Upper lobe of left lung (tissue), 6 donors: ENCODE measurements around the gene CELSR1. TPM values are rescaled to one million over a fixed set of nuclear protein-coding genes. Genes with fewer than 3 reads are reported as not detected.

Experiments
- ATAC-seq, 2 donors: fragments of 200-7000 bp; cut with Tn5 transposase; one replicate each; pipeline ENCODE4 v1.9.1; 2022; ENCODE audit warnings: mild to moderate bottlenecking in 2 of 2, moderate library complexity in 2 of 2; ENCODE audit not compliant: low FRiP score in 2 of 2
- DNase-seq, 2 donors: peaks; one replicate each; pipeline ENCODE4 v3.0.0-alpha.2; 2019 to 2020
- H3K27ac ChIP-seq, 4 donors: fragments of 200-600 bp; sonication (generic); one replicate each; pipeline ENCODE4 v1.5.1; 2016 to 2019
- H3K27me3 ChIP-seq, 4 donors: fragments of 200-600 bp; sonication (generic); one replicate each; pipeline ENCODE4 v1.5.1; 2017 to 2019
- H3K36me3 ChIP-seq, 4 donors: fragments of 200-600 bp; sonication (generic); one replicate each; pipeline ENCODE4 v1.5.1; 2016 to 2019
- H3K4me1 ChIP-seq, 4 donors: fragments of 200-600 bp; sonication (generic); one replicate each; pipeline ENCODE4 v1.5.1; 2018 to 2019
- H3K4me3 ChIP-seq, 4 donors: fragments of 200-600 bp; sonication (generic); one replicate each; pipeline ENCODE4 v1.5.1; 2017 to 2019; ENCODE audit warnings: mild to moderate bottlenecking in 2 of 4, moderate library complexity in 1 of 4
- H3K9me3 ChIP-seq, 4 donors: fragments of 200-600 bp; sonication (generic); one replicate each; pipeline ENCODE4 v1.5.1; 2018 to 2019
- EP300 ChIP-seq, 4 donors: sonication (generic); formaldehyde crosslinking; IDR thresholded peaks; one replicate each; pipeline ENCODE4 v1.5.1; 2017; ENCODE audit warnings: antibody characterized with exemption in 4 of 4, control low read depth in 2 of 4
- POLR2A ChIP-seq, 4 donors: fragments of 450-650 bp; IDR thresholded peaks; one replicate each; pipeline ENCODE4 v1.5.1; 2016 to 2017; ENCODE audit warnings: antibody characterized with exemption in 4 of 4, mild to moderate bottlenecking in 2 of 4
- POLR2AphosphoS5 ChIP-seq, 2 donors: sonication (generic); formaldehyde crosslinking; IDR thresholded peaks; one replicate each; pipeline ENCODE4 v1.5.1; 2017; ENCODE audit warnings: antibody characterized with exemption in 2 of 2
- WGBS, 2 donors: methylation state at CpG; one replicate each; pipeline ENCODE4 v1.1.5; 2017 to 2018; 5-methylcytosine and 5-hydroxymethylcytosine counted together
- total RNA-seq, 6 donors: library from RNA; depleted of rRNA in 4 of 6; stranded (reverse); fragments of >200 nt in 4 of 6; gene quantifications; one replicate each; pipeline versions ENCODE4 v1.1.0 to v1.2.1, GENCODE V29; 2016 to 2021
- TF ChIP-seq, protein P1 (sequence below), 6 experiments: fragments of 450-650 bp in 4 of 6; fragments of 200-600 bp in 2 of 6; sonication (generic) in 2 of 6; IDR thresholded peaks; one replicate each; pipeline ENCODE4 v1.5.1; 2016 to 2019; ENCODE audit warnings: antibody characterized with exemption in 6 of 6
- donor health status: DM: no; HTN: no; CAD: no; lungs with moderate emphysema.
- donor health status: DM: no; HTN: yes; CAD: no; lungs with severe emphysema.

CELSR1 gene
- total RNA-seq, 6 donors from 2014 or later: 45.1 to 145 (median 80.1) TPM

DNA sequence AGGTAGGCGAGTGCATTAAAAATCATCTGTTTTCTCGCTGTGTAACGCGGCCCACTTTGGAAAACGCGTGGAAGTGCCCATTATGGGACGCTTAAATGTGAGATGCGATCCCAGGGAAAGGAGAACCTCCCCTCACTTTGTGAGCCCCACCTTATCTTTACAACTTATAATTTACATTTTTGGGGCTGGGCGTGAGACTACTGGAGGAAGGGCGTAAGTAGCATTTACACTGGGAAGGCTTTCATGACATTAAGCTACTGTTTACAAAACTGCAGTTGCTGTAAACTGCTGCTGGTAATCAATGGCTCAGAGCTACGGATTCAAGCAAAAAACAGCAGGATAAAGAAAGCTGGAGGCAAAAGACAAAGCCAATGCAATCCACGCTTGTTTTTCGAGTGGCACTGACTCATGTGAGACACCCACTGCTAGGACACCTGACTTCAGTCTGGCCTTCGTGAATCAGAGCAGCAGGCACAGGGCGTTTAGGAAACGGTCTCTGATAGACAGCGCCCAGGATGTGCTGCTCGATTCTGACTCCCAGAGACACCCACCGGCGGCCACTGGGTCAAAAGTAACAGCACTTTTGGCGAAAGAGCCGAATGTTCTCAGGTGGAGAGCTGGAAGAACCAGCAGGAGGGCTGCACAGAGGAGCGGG is 123.6 kb downstream of the CELSR1 start:
- H3K9me3 ChIP-seq: no peaks in the 10 kb centered on the region
- H3K27ac ChIP-seq: no peak overlapping the region
- 79 to 81% methylated on average over 23 of the region's 23 CpGs for WGBS, 2 donors
- DNase-seq (no peak), ATAC-seq (no peak)
- no peaks in the 10 kb centered on the region for H3K4me1 ChIP-seq
- H3K36me3 ChIP-seq: peaks cover 0 to 4% (median 0%) of the 10 kb centered on the region in 4 donors
- TF ChIP-seq EP300 (IDR thresholded peaks at IDR 0.05) (no peak), POLR2A (IDR thresholded peaks at IDR 0.05) (no peak), POLR2AphosphoS5 (IDR thresholded peaks at IDR 0.05) (no peak)
- TF ChIP-seq, protein P1, sequence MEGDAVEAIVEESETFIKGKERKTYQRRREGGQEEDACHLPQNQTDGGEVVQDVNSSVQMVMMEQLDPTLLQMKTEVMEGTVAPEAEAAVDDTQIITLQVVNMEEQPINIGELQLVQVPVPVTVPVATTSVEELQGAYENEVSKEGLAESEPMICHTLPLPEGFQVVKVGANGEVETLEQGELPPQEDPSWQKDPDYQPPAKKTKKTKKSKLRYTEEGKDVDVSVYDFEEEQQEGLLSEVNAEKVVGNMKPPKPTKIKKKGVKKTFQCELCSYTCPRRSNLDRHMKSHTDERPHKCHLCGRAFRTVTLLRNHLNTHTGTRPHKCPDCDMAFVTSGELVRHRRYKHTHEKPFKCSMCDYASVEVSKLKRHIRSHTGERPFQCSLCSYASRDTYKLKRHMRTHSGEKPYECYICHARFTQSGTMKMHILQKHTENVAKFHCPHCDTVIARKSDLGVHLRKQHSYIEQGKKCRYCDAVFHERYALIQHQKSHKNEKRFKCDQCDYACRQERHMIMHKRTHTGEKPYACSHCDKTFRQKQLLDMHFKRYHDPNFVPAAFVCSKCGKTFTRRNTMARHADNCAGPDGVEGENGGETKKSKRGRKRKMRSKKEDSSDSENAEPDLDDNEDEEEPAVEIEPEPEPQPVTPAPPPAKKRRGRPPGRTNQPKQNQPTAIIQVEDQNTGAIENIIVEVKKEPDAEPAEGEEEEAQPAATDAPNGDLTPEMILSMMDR (IDR thresholded peaks at IDR 0.05): no peak
- no peaks in the 10 kb centered on the region for H3K27me3 ChIP-seq
- no peak overlapping the region for H3K4me3 ChIP-seq

DNA sequence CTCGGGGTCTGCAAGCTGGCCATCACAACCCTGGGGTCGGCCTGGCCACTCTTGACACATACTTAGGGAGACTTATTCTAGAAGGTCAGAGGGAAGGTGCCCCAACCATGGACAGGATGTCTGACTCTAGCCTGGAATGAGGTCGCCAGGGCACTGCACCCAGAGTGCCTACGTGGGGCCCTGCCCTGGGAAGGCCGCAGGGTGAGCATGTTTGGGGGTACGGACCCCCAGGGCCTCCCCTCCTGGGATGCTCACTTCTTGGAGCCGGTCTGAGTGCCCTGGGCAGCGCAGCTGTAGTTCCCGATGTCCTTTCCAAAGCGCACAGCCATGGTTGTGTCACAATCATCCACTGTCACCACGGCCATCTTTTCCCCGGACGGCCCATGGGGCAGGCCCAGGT is 126.1 kb downstream of the CELSR1 start:
- no peak overlapping the region for H3K4me3 ChIP-seq
- H3K27me3 ChIP-seq: no peaks in the 10 kb centered on the region
- WGBS, 2 donors: 92 to 94% methylated on average over 9 to 13 of the region's 13 CpGs
- no peak overlapping the region for H3K27ac ChIP-seq
- ATAC-seq (no peak), DNase-seq (peak in 1 of 2 donors; percentile 54)
- no peak for TF ChIP-seq POLR2AphosphoS5 (IDR thresholded peaks at IDR 0.05)
- TF ChIP-seq POLR2A (IDR thresholded peaks at IDR 0.05): no peak
- TF ChIP-seq EP300 (IDR thresholded peaks at IDR 0.05): no peak
- TF ChIP-seq, protein P1 (IDR thresholded peaks at IDR 0.05): no peak
- H3K36me3 ChIP-seq: peaks cover 0 to 4% (median 0%) of the 10 kb centered on the region in 4 donors
- H3K9me3 ChIP-seq: no peaks in the 10 kb centered on the region
- no peaks in the 10 kb centered on the region for H3K4me1 ChIP-seq

DNA sequence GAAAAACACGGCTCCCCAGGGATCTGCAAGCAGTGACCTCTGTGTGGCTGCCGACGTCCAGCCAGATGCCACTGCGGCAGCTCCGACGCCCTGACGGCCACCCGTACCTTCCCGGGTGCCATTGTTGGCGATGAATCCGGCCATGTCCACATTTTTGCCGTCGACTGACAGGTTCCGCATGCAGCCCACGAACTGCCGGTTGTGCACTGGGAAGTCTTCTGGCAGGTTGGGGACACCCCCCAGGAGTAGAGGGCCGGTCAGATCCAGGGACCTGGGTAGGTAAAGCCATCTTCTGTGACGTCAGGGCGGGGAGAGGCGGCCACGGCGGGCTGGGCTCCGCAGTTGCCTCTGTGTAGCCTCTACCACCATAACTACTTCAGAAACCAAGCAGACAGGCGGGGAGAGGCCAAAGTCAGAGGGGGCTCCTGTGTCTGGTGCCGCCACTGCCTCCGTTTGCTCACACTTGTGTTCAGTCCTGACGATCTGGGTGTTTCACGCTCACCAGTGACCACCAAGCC is 127.1 kb downstream of the CELSR1 start:
- no peak overlapping the region for H3K27ac ChIP-seq
- H3K9me3 ChIP-seq: no peaks in the 10 kb centered on the region
- no peak overlapping the region for H3K4me3 ChIP-seq
- peak in 1 of 2 donors; percentile 64 for DNase-seq
- H3K4me1 ChIP-seq: no peaks in the 10 kb centered on the region
- TF ChIP-seq POLR2A (IDR thresholded peaks at IDR 0.05) (no peak), POLR2AphosphoS5 (IDR thresholded peaks at IDR 0.05) (no peak)
- TF ChIP-seq, protein P1 (IDR thresholded peaks at IDR 0.05): no peak
- H3K36me3 ChIP-seq: peaks cover 0 to 4% (median 0%) of the 10 kb centered on the region in 4 donors
- 93 to 95% methylated on average over 6 to 28 of the region's 28 CpGs for WGBS, 2 donors
- ATAC-seq: no peak
- no peaks in the 10 kb centered on the region for H3K27me3 ChIP-seq

DNA sequence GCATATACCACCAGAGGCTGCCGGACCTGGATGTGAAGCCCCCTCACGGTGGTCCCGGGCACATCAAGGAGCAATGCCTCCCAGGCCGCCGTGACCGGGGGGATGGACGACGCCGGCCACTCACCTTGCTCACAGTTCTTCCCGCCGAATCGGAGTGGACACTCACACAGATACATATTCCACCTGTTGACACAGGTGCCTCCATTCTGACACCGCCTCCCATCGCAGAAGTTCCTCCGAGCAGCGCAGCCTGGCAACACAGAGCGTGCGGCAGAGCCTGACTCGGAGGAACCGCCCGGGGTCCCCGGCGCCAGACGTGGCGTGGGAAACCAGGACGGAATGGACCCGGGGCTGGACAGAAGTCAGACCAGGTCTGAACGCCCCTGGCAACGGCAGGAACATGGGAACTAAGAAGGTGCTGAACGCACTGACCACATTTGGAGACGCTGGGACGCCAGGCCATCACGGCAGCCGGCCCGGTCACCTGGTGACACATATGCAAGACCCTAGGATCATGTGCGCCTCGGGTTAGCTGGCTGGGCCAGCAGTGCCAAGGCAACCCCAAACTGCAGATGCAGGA is 127.7 kb downstream of the CELSR1 start:
- no peak for ATAC-seq
- WGBS, 2 donors: 90 to 96% methylated on average over 22 to 28 of the region's 37 CpGs
- no peak for TF ChIP-seq POLR2A (IDR thresholded peaks at IDR 0.05)
- no peak for TF ChIP-seq POLR2AphosphoS5 (IDR thresholded peaks at IDR 0.05)
- TF ChIP-seq EP300 (IDR thresholded peaks at IDR 0.05): no peak
- TF ChIP-seq, protein P1 (IDR thresholded peaks at IDR 0.05): no peak

More for the DNA sequence above, 127.7 kb downstream of the CELSR1 start:
- Histone ChIP-seq H3K36me3 (peaks cover 0 to 4% (median 0%) of the 10 kb centered on the region in 4 donors), H3K27me3 (no peaks in the 10 kb centered on the region), H3K4me1 (no peaks in the 10 kb centered on the region), H3K4me3 (no peak overlapping the region), H3K27ac (no peak overlapping the region), H3K9me3 (no peaks in the 10 kb centered on the region)
- DNase-seq: peak in 1 of 2 donors; percentile 72
